GM12875 (cell line): ENCODE data around the gene KCNIP1.

ENCODE experiments used
- H3K4me3 ChIP-seq: one replicate; pipeline ENCODE4 v1.5.1; 2011; ENCODE audit warnings: low read depth, low read length, control low read depth
- TF ChIP-seq, protein P1 (sequence below): IDR thresholded peaks from 2 replicates; pipeline ENCODE4 v1.5.1; 2011; ENCODE audit warnings: low read depth, mild to moderate bottlenecking, control low read depth, inconsistent platforms, low read length, moderate library complexity, borderline replicate concordance; ENCODE audit not compliant: insufficient read depth

The KCNIP1 gene

DNA sequence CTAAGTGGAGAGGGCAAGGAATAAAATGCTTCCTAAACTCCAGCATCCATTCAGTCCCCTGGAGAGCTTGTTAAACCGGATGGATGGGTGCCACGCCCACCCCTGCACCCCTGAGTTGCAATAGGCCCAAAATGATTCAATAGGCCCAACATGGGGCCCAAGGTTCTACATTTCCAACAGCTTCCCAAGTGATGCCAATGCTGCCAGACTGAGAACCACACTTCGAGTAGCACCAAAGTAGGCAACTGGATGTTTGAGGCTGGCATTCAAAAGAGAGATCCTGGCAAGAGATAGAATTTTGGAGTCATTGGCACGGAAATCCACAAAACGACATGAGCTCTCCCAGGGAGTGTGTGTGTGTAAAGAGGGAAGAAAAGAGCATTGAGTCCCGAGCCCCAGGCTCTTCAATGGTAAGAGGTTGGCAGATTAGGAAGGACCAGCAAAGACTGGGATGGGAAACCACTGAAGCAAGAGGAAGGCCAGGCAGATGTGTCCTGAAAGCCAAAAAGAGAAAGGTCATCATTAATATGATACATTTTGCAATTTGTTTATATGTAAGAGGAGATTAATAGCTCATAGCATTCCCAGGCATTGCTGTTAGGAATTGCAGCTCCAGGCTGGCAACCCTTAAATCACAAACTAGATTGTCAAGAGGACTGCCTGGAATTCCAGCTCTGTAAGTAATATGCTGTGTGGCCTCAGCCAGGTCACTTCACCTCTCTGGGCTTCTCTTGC, 130.6 kb downstream of the KCNIP1 start:
- TF ChIP-seq, protein P1, sequence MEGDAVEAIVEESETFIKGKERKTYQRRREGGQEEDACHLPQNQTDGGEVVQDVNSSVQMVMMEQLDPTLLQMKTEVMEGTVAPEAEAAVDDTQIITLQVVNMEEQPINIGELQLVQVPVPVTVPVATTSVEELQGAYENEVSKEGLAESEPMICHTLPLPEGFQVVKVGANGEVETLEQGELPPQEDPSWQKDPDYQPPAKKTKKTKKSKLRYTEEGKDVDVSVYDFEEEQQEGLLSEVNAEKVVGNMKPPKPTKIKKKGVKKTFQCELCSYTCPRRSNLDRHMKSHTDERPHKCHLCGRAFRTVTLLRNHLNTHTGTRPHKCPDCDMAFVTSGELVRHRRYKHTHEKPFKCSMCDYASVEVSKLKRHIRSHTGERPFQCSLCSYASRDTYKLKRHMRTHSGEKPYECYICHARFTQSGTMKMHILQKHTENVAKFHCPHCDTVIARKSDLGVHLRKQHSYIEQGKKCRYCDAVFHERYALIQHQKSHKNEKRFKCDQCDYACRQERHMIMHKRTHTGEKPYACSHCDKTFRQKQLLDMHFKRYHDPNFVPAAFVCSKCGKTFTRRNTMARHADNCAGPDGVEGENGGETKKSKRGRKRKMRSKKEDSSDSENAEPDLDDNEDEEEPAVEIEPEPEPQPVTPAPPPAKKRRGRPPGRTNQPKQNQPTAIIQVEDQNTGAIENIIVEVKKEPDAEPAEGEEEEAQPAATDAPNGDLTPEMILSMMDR, result no peak
- H3K4me3 ChIP-seq, result no peak overlapping the region

DNA sequence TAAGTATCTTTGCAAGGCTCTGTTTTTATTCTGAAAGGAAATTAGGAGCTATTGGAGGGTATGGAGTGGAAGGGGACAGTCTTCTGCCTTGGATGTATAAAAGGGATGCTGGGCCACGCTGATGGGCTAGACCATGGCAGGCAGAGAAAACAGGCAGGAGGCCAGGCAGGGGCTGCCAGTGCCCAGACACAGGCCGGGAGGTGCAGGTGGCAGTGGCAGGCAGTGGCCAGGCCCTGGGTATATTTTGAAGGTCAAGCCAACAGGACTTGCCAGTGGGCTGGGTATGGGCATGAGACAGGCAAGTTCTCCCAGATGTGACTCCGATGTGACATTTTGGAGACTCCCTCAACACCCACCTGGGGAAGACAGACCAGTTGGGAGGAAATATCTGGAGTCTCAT, 131.9 kb downstream of the KCNIP1 start:
- H3K4me3 ChIP-seq, result no peak overlapping the region
- TF ChIP-seq, protein P1, result no peak

DNA sequence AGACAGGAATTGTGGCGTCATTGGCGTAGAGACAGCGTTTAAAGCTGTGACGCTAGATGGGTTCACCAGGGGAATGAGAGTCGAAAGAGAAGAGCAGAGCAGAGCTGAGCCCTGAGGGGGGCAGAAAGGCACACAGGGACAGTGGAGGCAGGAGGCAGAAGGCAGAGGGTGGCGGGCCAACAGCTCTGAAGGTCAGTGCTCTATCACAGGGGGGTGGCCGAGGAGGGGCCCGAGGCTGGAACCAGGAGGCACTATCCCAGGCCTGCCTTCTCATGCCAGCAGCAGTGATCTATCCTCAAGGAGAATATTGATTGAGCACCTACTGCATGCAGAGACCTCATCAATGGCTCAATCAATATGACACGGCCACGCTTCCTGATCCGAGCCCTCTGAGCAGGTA, 132.4 kb downstream of the KCNIP1 start:
- no peak overlapping the region for H3K4me3 ChIP-seq
- TF ChIP-seq, protein P1, result no peak

DNA sequence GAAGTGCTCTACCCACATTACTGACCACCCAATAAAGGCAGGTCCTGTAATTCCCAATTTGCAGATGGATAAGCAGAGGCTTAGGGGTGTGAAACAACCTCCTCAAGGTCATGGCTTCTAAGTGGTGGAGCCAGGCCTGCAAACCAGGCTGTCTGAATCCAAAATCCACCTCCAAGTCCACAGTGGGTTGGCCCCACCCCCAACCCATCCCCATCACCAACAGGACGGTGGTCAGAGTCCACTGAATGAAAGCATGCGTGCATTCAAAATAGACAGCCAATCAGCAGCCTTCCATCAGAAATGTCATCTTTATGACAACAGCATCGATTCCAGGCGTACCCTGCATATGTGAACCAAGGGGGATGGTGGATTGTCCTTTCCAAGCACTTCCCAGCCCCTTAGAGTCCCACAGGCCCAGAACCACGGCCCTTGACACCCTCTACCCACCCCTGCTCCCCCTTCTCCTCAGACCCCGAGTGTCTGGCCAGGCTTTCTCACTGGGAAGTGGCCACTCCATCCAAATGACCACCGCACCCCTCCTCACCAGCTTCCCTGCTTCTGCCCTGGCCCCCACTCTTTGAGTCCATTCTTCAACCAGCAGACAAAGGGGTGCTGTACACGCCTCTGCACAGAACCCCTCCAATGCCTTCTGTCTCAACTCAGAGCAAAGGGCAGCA, 133.1 kb downstream of the KCNIP1 start:
- H3K4me3 ChIP-seq, result no peak overlapping the region
- TF ChIP-seq, protein P1, result no peak

DNA sequence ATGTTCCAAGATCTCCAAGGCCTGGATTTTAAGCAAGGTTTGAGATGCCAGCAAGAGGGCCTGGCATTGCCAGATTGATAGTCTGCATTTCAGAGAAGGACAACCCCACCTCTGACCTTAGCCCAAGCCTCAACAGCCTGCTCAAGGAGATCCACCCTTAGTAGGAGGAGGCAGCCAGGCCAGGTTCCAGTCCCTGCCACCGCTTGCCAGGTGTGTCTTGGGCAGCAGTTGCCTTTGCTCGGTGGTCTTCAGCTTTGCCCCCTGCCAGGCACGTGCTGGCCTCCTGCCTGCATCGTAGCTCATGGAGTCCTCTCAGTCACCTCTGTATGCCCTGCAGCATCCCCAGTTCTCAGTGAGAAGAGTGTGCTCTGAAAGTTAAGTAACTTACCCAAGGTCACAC, 134.2 kb downstream of the KCNIP1 start:
- TF ChIP-seq, protein P1, result no peak

DNA sequence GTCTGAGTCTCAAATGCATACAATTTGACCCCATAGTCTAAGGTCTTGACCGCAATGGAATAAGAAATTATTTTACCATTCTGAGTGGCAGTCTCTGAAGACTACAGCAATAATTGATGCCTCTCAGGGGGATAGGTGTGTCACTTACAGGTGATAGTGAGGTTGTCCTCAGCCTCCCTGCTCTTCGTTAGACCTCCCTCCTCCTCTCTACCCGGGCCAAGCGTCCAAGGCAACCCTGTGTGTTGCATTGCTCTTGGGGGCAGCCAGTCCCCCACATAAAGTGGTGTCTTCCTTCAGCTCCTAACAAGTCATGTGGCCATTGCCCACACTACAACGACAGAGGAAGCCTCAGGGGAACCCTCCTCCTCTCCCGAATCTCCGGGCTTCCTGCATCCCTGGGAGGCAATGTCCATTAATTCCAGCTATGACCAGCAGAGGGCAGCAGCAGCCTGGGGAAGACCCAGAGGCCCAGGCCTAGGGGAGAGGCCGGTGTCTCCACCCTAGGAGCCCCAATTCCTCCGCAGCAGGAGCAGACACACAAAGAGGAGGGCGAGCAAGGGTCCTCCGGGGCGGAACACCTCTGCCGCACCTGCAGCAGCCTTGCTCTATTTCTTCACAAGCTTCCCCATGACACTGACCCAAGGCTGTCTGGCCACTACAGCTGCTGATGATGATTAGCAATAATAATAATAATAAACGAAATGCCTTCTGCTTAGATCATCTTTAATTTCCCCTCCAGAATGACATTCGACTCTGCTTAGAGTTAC, 134.8 kb downstream of the KCNIP1 start:
- TF ChIP-seq, protein P1, result peak; percentile 88
- H3K4me3 ChIP-seq, result no peak overlapping the region

More for the DNA sequence above, 134.2 kb downstream of the KCNIP1 start:
- no peak overlapping the region for H3K4me3 ChIP-seq
